ENCODE data around the gene TXNRD1. TPM values are rescaled to one million over a fixed set of nuclear protein-coding genes. Genes with fewer than 3 reads are reported as not detected.

Gene TXNRD1
- total and polyA plus RNA-seq, 11 donors, result 26.6 to 384 (median 90.8) TPM

- Histone ChIP-seq H3K27ac (peak overlapping the region in 1 of 12 donors; percentile 87), H3K9me3 (no peaks in the 10 kb centered on the region), H3K27me3 (no peaks in the 10 kb centered on the region), H3K4me3 (no peak overlapping the region), H3K36me3 (no peaks in the 10 kb centered on the region), H3K4me1 (peaks cover 0 to 21% (median 7%) of the 10 kb centered on the region in 12 donors)
- DNase-seq, result no peak
- no peak for TF ChIP-seq CTCF (IDR thresholded peaks at IDR 0.05)
- TF ChIP-seq POLR2A (IDR thresholded peaks at IDR 0.05), result no peak
- no peak for ATAC-seq
- 85 to 90% (median 86%) methylated on average over 10 of the region's 10 CpGs for WGBS, 4 donors
- intact Hi-C loops (cut with DNase I), result no loop called here
These were observed 39.8 kb upstream of the TXNRD1 start for GRCh38 chr12:104175726-104176247.

GRCh38 chr12:104177336-104177662 is 38.3 kb upstream of the TXNRD1 start:
- intact Hi-C loops (cut with DNase I), result no loop called here
- WGBS, 4 donors, result 26 to 46% (median 42%) methylated on average over 2 of the region's 2 CpGs
- no peak for DNase-seq
- H3K9me3 ChIP-seq, result no peaks in the 10 kb centered on the region
- H3K36me3 ChIP-seq, result no peaks in the 10 kb centered on the region
- ATAC-seq, result no peak
- no peaks in the 10 kb centered on the region for H3K27me3 ChIP-seq
- peaks cover 0 to 29% (median 12%) of the 10 kb centered on the region in 12 donors for H3K4me1 ChIP-seq
- TF ChIP-seq CTCF (IDR thresholded peaks at IDR 0.05) (no peak), POLR2A (IDR thresholded peaks at IDR 0.05) (no peak)
- no peak overlapping the region for H3K4me3 ChIP-seq
- H3K27ac ChIP-seq, result peak overlapping the region in 5 of 12 donors; percentile 32 to 87 (median 68)

GRCh38 chr12:104177663-104178501 is 37.7 kb upstream of the TXNRD1 start:
- 39 to 48% (median 43%) methylated on average over 7 to 8 of the region's 8 CpGs for WGBS, 4 donors
- intact Hi-C loops (cut with DNase I), result no loop called here
- peak; percentile 32 to 77 (median 64) for DNase-seq
- H3K4me1 ChIP-seq, result peaks cover 0 to 32% (median 13%) of the 10 kb centered on the region in 12 donors
- TF ChIP-seq CTCF (IDR thresholded peaks at IDR 0.05) (peak in 4 of 12 donors; percentile 19 to 36 (median 28)), POLR2A (IDR thresholded peaks at IDR 0.05) (no peak)
- H3K27ac ChIP-seq, result peak overlapping the region; percentile 5 to 87 (median 50)
- no peaks in the 10 kb centered on the region for H3K27me3 ChIP-seq
- peaks cover 0 to 6% (median 0%) of the 10 kb centered on the region in 12 donors for H3K9me3 ChIP-seq
- ATAC-seq, result peak; percentile 73 to 86 (median 78)
- no peaks in the 10 kb centered on the region for H3K36me3 ChIP-seq
- H3K4me3 ChIP-seq, result no peak overlapping the region

DNA sequence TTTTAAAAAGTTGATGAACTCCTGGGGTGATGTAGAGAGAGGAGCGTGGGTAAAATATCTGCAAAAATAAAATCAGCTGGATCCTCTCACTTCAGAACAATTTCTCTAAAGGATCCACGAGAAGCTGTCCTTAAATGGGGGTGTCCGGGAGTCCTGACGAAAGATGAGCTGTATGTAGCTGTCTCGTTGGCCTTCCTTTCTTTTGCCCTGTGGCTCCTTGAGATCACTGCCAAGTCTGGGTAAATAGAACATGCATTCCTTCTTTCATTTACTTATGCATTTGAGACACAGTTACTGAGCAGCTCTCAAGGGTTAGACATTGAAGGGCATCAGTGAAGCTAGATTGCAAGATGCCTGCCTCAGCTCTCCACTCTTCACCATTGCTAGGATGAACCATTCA is 35.2 kb upstream of the TXNRD1 start:
- DNase-seq (no peak), ATAC-seq (no peak)
- Histone ChIP-seq H3K4me3 (no peak overlapping the region), H3K9me3 (peaks cover 0 to 25% (median 14%) of the 10 kb centered on the region in 12 donors), H3K4me1 (peaks cover 0 to 32% (median 13%) of the 10 kb centered on the region in 12 donors), H3K27me3 (no peaks in the 10 kb centered on the region), H3K36me3 (no peaks in the 10 kb centered on the region), H3K27ac (peak overlapping the region in 1 of 12 donors; percentile 87)
- TF ChIP-seq POLR2A (IDR thresholded peaks at IDR 0.05) (no peak), CTCF (IDR thresholded peaks at IDR 0.05) (no peak)
- WGBS, 4 donors, result 81 to 87% (median 86%) methylated on average over 5 of the region's 5 CpGs
- intact Hi-C loops (cut with DNase I), result no loop called here
